ENCODE data around the gene DCTN4. TPM values are rescaled to one million over a fixed set of nuclear protein-coding genes. Genes with fewer than 3 reads are reported as not detected.

DCTN4 gene
- total and polyA plus RNA-seq, 2 of the 4 experiments (the other 2 are of a cell fraction): 28.1 to 50.2 TPM

DNA sequence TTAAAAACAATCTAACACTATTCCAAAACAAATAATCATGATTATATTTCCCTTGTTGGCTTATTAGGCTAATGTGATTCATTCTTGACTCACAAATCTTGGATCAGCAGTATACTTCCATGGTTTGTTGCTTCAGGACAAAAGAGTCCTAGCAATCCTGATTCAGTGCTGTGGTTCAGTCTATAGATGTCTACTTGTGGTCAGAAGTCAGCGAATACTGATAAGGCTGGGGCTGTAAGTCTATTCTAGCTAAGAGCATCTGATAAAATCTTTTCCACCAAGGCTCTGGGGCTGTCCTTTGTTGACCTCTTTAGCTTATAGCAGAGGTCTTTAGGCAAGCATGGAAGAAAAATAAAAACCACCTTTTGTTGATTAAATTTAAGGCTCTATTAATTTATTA, 15.3 kb upstream of the DCTN4 start:
- no peak overlapping the region for H3K4me2 ChIP-seq (ENCODE audit: low read depth, low read length)
- no peak overlapping the region for H3K4ac ChIP-seq (ENCODE audit: low read depth, low read length)
- H2BK20ac ChIP-seq (ENCODE audit: low read depth, low read length): no peak overlapping the region
- H3K23ac ChIP-seq (ENCODE audit: low read depth, low read length): no peak overlapping the region
- H4K5ac ChIP-seq (ENCODE audit: low read depth, low read length): no peak overlapping the region
- H4K20me1 ChIP-seq (ENCODE audit: insufficient read depth, low read length): no peaks in the 10 kb centered on the region
- H3K18ac ChIP-seq (ENCODE audit: low read depth, low read length): no peak overlapping the region
- peaks cover 0 to 23% of the 10 kb centered on the region in 2 experiments; a peak in 2 of 4 replicates for H3K79me1 ChIP-seq (ENCODE audit: low read depth in 1 of 2, low read length in 2 of 2)
- no peak overlapping the region for H3K4me3 ChIP-seq (ENCODE audit: insufficient read depth, low read depth, low read length)
- no peaks in the 10 kb centered on the region for H3K27me3 ChIP-seq (ENCODE audit: control insufficient read depth, insufficient read depth, low read length)
- H4K8ac ChIP-seq (ENCODE audit: low read depth in 2 of 2, low read length in 2 of 2): no peak overlapping the region
- H3K9me3 ChIP-seq (ENCODE audit: control insufficient read depth, insufficient read depth, low read length): no peaks in the 10 kb centered on the region
- BruUV-seq (replicated peaks): no TSS peak
- no peak overlapping the region for H3K14ac ChIP-seq (replicated peaks; ENCODE audit: low read depth, low read length)
- DNase-seq (peak; percentile 95), ATAC-seq (ENCODE audit: low read depth) (peak; percentile 68)
- H3K36me3 ChIP-seq (ENCODE audit: control insufficient read depth, insufficient read depth, low read length): no peaks in the 10 kb centered on the region
- H2AFZ ChIP-seq (replicated peaks; ENCODE audit: low read length, poor library complexity): no peak overlapping the region
- CTCF ChIA-PET: no interaction called here
- intact Hi-C loops (cut with micrococcal nuclease) (no loop called here), in situ Hi-C loops (cut with MboI; ENCODE audit: low sequenced_read_pairs) (no loop called here), dilution Hi-C loops (cut with HindIII; ENCODE audit: low sequenced_read_pairs, unreplicated experiment) (no loop called here)
- peak overlapping the region; percentile 58 for H2BK5ac ChIP-seq (ENCODE audit: low read depth, low read length, poor library complexity, severe bottlenecking)
- H4K91ac ChIP-seq (ENCODE audit: insufficient read depth, low read depth, low read length): no peak overlapping the region
- POLR2A ChIA-PET (ENCODE audit: unreplicated experiment): no interaction called here
- H3K9ac ChIP-seq (ENCODE audit: low read depth, low read length): no peak overlapping the region
- no peak overlapping the region for H3K56ac ChIP-seq (ENCODE audit: extremely low read depth, insufficient read depth, low read length)
- peaks cover 6% of the 10 kb centered on the region for H3K4me1 ChIP-seq (ENCODE audit: control insufficient read depth, insufficient read depth, low read length)
- H2AK5ac ChIP-seq (ENCODE audit: low read depth, low read length): no peak overlapping the region
- WGBS, 2 experiments (ENCODE audit: extremely low coverage in 2 of 2, insufficient read length in 1 of 2): no CpG with 5 or more reads among the region's 1 CpG
- H2BK120ac ChIP-seq (ENCODE audit: low read depth, low read length): no peak overlapping the region
- peaks cover 17% of the 10 kb centered on the region for H3K9me1 ChIP-seq (ENCODE audit: insufficient read depth, low read length)
- H3K27ac ChIP-seq (ENCODE audit: insufficient read depth, low read length): no peak overlapping the region
- no peak overlapping the region for H2AK9ac ChIP-seq (replicated peaks; ENCODE audit: low read depth, low read length, poor library complexity)
- TF ChIP-seq RAD21 (IDR thresholded peaks at IDR 0.05; ENCODE audit: low read length) (0 out of 2 replicates have a peak, but pooled peaks have one; percentile 7), FOS (IDR thresholded peaks at IDR 0.05; ENCODE audit: low read depth, low read length) (peak; percentile 83), MAFK (IDR thresholded peaks at IDR 0.05; ENCODE audit: low read depth, low read length) (peak; percentile 71), CEBPB (IDR thresholded peaks at IDR 0.05; ENCODE audit: low read depth, low read length) (peak; percentile 78), MXI1 (IDR thresholded peaks at IDR 0.05; ENCODE audit: borderline replicate concordance, low read depth, low read length) (no peak), POLR2A (IDR thresholded peaks at IDR 0.05; ENCODE audit: low read depth, low read length) (no peak), RFX5 (IDR thresholded peaks at IDR 0.05; ENCODE audit: low read depth, low read length) (no peak), BHLHE40 (IDR thresholded peaks at IDR 0.05; ENCODE audit: low read depth, low read length) (no peak)
- TF ChIP-seq, protein P1, sequence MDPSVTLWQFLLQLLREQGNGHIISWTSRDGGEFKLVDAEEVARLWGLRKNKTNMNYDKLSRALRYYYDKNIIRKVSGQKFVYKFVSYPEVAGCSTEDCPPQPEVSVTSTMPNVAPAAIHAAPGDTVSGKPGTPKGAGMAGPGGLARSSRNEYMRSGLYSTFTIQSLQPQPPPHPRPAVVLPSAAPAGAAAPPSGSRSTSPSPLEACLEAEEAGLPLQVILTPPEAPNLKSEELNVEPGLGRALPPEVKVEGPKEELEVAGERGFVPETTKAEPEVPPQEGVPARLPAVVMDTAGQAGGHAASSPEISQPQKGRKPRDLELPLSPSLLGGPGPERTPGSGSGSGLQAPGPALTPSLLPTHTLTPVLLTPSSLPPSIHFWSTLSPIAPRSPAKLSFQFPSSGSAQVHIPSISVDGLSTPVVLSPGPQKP (IDR thresholded peaks at IDR 0.05; ENCODE audit: borderline replicate concordance, low read depth, low read length): no peak
- no peak overlapping the region for H2BK15ac ChIP-seq (ENCODE audit: low read depth, low read length)

Data from IMR-90 (cell line).